ENCODE data around the gene CMIP.

The CMIP gene

DNA sequence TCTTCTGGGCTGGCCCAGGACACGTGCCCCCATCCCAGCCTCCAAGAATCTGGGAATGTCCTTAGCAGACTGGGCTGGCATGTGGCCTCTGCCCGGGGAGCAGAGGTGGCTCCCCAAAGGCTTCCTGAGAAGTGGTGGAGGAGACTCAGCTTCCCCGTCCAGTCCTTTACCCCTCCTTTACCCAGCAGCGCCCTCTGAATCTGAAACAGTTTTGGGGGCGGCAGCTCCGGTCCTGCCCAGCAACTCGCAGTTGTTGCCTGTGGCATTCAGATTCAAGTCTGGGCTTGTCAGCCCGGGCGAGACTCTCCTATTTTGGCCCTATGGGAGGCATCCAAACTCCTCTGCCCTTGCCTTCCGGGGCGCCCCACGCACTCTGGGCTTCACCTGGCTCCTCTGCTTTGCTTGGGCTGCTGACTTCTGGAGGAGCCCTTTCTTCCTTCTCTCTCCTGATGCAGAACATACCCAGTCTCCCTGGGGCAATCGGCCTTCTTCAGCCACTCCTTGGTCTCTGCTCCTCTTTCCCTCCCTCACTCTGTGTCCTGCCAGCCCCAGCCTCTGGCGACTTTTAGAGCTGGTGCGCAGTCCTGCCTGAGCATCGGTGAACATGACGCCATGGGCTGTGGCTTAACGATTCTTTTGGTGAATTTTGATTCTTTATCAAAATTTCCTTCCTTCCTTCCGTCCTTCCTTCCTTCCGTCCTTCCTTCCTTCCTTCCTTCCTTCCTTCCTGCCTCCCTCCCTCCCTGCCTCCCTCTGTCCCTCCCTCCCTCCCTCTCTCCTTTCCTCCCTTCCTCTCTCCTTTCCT lies 55.2 kb downstream of the CMIP start:
- no peak overlapping the region for H3K9ac ChIP-seq (ENCODE audit: low read length)
- H3F3A ChIP-seq (ENCODE audit: insufficient read depth) = no peaks in the 10 kb centered on the region
- H3K9me3 ChIP-seq (ENCODE audit: insufficient read depth, low read length) = no peaks in the 10 kb centered on the region
- no peaks in the 10 kb centered on the region for H3K27me3 ChIP-seq (ENCODE audit: low read length)
- no peaks in the 10 kb centered on the region for H3K36me3 ChIP-seq (ENCODE audit: low read length)
- no peak overlapping the region for H3K4me2 ChIP-seq (ENCODE audit: low read depth, low read length, poor library complexity, severe bottlenecking)
- H3K9me2 ChIP-seq (replicated peaks; ENCODE audit: insufficient read depth, low read length) = no peaks in the 10 kb centered on the region
- peaks cover 3% of the 10 kb centered on the region; the same call in 1 of the 2 replicates for H4K20me1 ChIP-seq (ENCODE audit: low read depth, low read length)
- H3K4me3 ChIP-seq (ENCODE audit: insufficient read depth, low read length, poor library complexity, severe bottlenecking) = no peak overlapping the region
- H2AFZ ChIP-seq (ENCODE audit: low read depth, low read length, severe bottlenecking) = no peak overlapping the region
- TF ChIP-seq, protein P1, sequence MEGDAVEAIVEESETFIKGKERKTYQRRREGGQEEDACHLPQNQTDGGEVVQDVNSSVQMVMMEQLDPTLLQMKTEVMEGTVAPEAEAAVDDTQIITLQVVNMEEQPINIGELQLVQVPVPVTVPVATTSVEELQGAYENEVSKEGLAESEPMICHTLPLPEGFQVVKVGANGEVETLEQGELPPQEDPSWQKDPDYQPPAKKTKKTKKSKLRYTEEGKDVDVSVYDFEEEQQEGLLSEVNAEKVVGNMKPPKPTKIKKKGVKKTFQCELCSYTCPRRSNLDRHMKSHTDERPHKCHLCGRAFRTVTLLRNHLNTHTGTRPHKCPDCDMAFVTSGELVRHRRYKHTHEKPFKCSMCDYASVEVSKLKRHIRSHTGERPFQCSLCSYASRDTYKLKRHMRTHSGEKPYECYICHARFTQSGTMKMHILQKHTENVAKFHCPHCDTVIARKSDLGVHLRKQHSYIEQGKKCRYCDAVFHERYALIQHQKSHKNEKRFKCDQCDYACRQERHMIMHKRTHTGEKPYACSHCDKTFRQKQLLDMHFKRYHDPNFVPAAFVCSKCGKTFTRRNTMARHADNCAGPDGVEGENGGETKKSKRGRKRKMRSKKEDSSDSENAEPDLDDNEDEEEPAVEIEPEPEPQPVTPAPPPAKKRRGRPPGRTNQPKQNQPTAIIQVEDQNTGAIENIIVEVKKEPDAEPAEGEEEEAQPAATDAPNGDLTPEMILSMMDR (IDR thresholded peaks at IDR 0.05; ENCODE audit: insufficient read depth, low read length, poor library complexity, severe bottlenecking) = no peak
- TF ChIP-seq EZH2phosphoT487 (conservative IDR thresholded peaks at IDR 0.05; ENCODE audit: low read length) = no peak
- 0 out of 2 replicates have a peak, but pooled peaks cover 9% of the 10 kb centered on the region for H3K79me2 ChIP-seq (ENCODE audit: insufficient read depth, low read length)
- H3K27ac ChIP-seq (ENCODE audit: low read depth, low read length) = no peak overlapping the region

DNA sequence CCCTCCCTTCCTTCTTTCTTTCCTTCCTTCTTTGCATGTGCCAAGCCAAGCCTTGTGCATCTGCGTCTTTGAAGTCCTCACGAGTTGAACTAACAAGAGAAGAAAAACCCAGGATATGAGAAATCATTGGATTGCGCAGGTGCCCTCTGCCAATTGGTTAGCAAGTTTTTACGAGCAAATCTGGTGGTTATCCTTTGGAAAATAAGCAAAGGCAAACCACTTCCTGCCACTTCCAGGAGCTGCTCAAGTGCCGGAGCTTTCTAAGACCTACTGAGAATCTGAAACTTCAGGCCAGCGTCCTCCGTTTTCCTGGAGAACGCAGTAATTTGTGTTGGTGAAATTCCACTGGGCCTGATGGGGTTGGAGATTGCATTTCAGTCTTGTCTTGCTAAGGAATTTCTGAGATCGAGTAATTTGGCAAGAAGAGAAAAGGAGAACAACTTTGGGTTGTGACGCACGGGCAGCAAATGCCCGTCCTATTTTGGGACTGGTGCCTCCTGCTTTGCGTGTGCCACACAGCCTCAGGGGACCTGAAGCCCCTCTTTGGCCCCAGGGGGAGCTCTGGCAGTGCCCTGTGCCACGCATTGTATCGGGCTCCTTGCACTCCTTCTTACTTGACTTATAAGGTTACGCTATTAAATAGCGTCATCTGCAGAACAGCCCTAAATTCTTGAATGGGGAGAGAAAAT lies 56.4 kb downstream of the CMIP start:
- H4K20me1 ChIP-seq (ENCODE audit: low read depth, low read length) = peaks cover 3% of the 10 kb centered on the region; the same call in 1 of the 2 replicates
- no peaks in the 10 kb centered on the region for H3F3A ChIP-seq (ENCODE audit: insufficient read depth)
- H3K27ac ChIP-seq (ENCODE audit: low read depth, low read length) = no peak overlapping the region
- H2AFZ ChIP-seq (ENCODE audit: low read depth, low read length, severe bottlenecking) = no peak overlapping the region
- no peak overlapping the region for H3K4me3 ChIP-seq (ENCODE audit: insufficient read depth, low read length, poor library complexity, severe bottlenecking)
- H3K36me3 ChIP-seq (ENCODE audit: low read length) = no peaks in the 10 kb centered on the region
- no peaks in the 10 kb centered on the region for H3K9me2 ChIP-seq (replicated peaks; ENCODE audit: insufficient read depth, low read length)
- TF ChIP-seq, protein P1 (IDR thresholded peaks at IDR 0.05; ENCODE audit: insufficient read depth, low read length, poor library complexity, severe bottlenecking) = no peak
- TF ChIP-seq EZH2phosphoT487 (conservative IDR thresholded peaks at IDR 0.05; ENCODE audit: low read length) = no peak
- H3K79me2 ChIP-seq (ENCODE audit: insufficient read depth, low read length) = 0 out of 2 replicates have a peak, but pooled peaks cover 9% of the 10 kb centered on the region
- H3K9ac ChIP-seq (ENCODE audit: low read length) = no peak overlapping the region
- H3K27me3 ChIP-seq (ENCODE audit: low read length) = no peaks in the 10 kb centered on the region
- no peaks in the 10 kb centered on the region for H3K9me3 ChIP-seq (ENCODE audit: insufficient read depth, low read length)
- H3K4me2 ChIP-seq (ENCODE audit: low read depth, low read length, poor library complexity, severe bottlenecking) = peak overlapping the region; percentile 39

DNA sequence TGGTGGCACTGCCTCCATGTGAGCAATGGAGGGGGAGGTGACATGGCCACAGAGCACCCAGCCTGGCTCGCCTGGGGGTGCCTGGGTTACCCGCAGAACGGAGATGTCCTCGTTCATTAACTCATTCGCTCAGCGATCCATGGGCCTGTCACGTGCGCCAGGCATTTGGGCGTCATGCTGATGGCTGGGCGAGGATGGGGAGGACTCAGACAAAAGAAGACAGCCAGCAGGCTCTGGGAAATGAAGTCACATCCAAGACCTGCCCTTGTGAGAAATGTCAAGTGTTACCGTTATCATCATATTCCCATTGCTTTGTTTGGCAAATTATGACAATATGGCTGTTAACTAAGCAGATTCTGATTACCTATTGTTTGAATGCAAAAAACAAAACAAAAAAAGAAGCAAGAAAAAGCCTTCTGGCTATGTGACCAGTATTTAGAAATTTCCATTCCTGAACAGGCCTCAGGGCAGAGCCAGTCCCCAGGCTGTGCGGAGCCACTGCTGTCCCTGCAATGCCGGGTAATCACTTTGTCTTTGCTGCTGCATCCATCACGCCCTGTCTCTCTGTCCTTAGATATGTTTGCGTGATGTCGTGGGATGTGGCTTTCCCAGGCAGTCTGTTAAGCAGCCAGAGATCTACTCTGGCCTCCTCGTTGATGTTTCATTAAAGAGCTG lies 57.9 kb downstream of the CMIP start:
- Histone ChIP-seq H4K20me1 (ENCODE audit: low read depth, low read length) (peaks cover 3% of the 10 kb centered on the region; the same call in 1 of the 2 replicates), H3F3A (ENCODE audit: insufficient read depth) (no peaks in the 10 kb centered on the region), H3K9ac (ENCODE audit: low read length) (no peak overlapping the region), H3K79me2 (ENCODE audit: insufficient read depth, low read length) (peaks cover 9% of the 10 kb centered on the region; the same call in 1 of the 2 replicates), H2AFZ (ENCODE audit: low read depth, low read length, severe bottlenecking) (no peak overlapping the region), H3K36me3 (ENCODE audit: low read length) (no peaks in the 10 kb centered on the region), H3K27ac (ENCODE audit: low read depth, low read length) (no peak overlapping the region), H3K9me2 (replicated peaks; ENCODE audit: insufficient read depth, low read length) (no peaks in the 10 kb centered on the region), H3K27me3 (ENCODE audit: low read length) (no peaks in the 10 kb centered on the region), H3K9me3 (ENCODE audit: insufficient read depth, low read length) (no peaks in the 10 kb centered on the region), H3K4me3 (ENCODE audit: insufficient read depth, low read length, poor library complexity, severe bottlenecking) (no peak overlapping the region), H3K4me2 (ENCODE audit: low read depth, low read length, poor library complexity, severe bottlenecking) (no peak overlapping the region)
- TF ChIP-seq EZH2phosphoT487 (conservative IDR thresholded peaks at IDR 0.05; ENCODE audit: low read length) = no peak
- TF ChIP-seq, protein P1 (IDR thresholded peaks at IDR 0.05; ENCODE audit: insufficient read depth, low read length, poor library complexity, severe bottlenecking) = no peak
